B cell (primary cell): Measurements from ENCODE around the gene FAM53B. TPM values are rescaled to one million over a fixed set of nuclear protein-coding genes. Genes with fewer than 3 reads are reported as not detected.

Source experiments
- ATAC-seq: fragments of 200-7000 bp; cut with Tn5 transposase; one replicate; pipeline ENCODE4 v1.10.0; 2021; ENCODE audit warnings: low read depth, mild to moderate bottlenecking, moderate number of reproducible peaks, moderate library complexity
- CTCF ChIA-PET: fragments of 350-600 bp; sonication (Branson Sonifier 250); formaldehyde crosslinking; loops from one replicate; lab custom pipeline; 2021; ENCODE audit warnings: antibody characterized with exemption, inconsistent platforms; lab: Charles Lee
- POLR2A ChIA-PET: fragments of 350-600 bp; sonication (Branson Sonifier 250); formaldehyde crosslinking; loops from one replicate; lab custom pipeline; 2021; ENCODE audit warnings: antibody characterized with exemption; lab: Charles Lee
- DNase-seq: peaks from one replicate; pipeline ENCODE4 v3.0.0; 2013
- H2AFZ ChIP-seq: 2 replicates; pipeline ENCODE4 v1.6.1; 2012; ENCODE audit warnings: mild to moderate bottlenecking, low read depth, low read length; ENCODE audit not compliant: insufficient read depth, poor library complexity, severe bottlenecking
- H3K27ac ChIP-seq, 2 donors: 1 replicate in 1 of 2; 2 replicates in 1 of 2; pipeline ENCODE4 v1.5.1; 2012 to 2013; ENCODE audit warnings: low read length in 2 of 2, mild to moderate bottlenecking in 2 of 2, moderate library complexity in 1 of 2
- H3K27me3 ChIP-seq, 4 experiments: fragments of 200-600 bp in 1 of 4; sonication (generic) in 1 of 4; replicated peaks in 1 of 4; 1 replicate in 2 of 4; 2 replicates in 2 of 4; pipeline versions ENCODE4 v1.6.1 to v1.7.0; 2013 to 2016; ENCODE audit warnings: low read length in 3 of 4, mild to moderate bottlenecking in 2 of 4, mixed read lengths in 1 of 4, moderate library complexity in 1 of 4; ENCODE audit not compliant: insufficient read depth in 4 of 4, control insufficient read depth in 3 of 4; ENCODE audit errors: control extremely low read depth in 1 of 4
- H3K36me3 ChIP-seq, 2 experiments: replicated peaks in 1 of 2; 1 replicate in 1 of 2; 2 replicates in 1 of 2; pipeline versions ENCODE4 v1.6.1 to v1.7.1; 2013; ENCODE audit warnings: low read length in 1 of 2; ENCODE audit not compliant: insufficient read depth in 2 of 2, control insufficient read depth in 1 of 2; ENCODE audit errors: control extremely low read depth in 1 of 2, extremely low read depth in 1 of 2
- H3K4me1 ChIP-seq, 2 donors: fragments of 200-600 bp in 1 of 2; sonication (generic) in 1 of 2; 1 replicate in 1 of 2; 2 replicates in 1 of 2; pipeline versions ENCODE4 v1.5.1 to v1.6.1; 2013 to 2017; ENCODE audit warnings: low read length in 2 of 2; ENCODE audit not compliant: control insufficient read depth in 2 of 2, insufficient read depth in 2 of 2
- H3K4me2 ChIP-seq: replicated peaks from 2 replicates; pipeline ENCODE3; 2012; ENCODE audit warnings: mild to moderate bottlenecking, low read depth, low read length; ENCODE audit not compliant: poor library complexity, severe bottlenecking
- H3K4me3 ChIP-seq, 5 experiments: fragments of 200-600 bp in 1 of 5; sonication (generic) in 1 of 5; 1 replicate in 3 of 5; 2 replicates in 2 of 5; pipeline versions ENCODE4 v1.5.1 to v1.7.0; 2011 to 2016; ENCODE audit warnings: low read length in 4 of 5, mild to moderate bottlenecking in 4 of 5, low read depth in 2 of 5, control low read depth in 1 of 5, moderate library complexity in 1 of 5; ENCODE audit not compliant: insufficient read depth in 1 of 5; ENCODE audit errors: control extremely low read depth in 1 of 5, extremely low read depth in 1 of 5
- H3K79me2 ChIP-seq: fragments of 200-600 bp; sonication (generic); one replicate; pipeline ENCODE4 v1.6.0; 2016; ENCODE audit warnings: low read length; ENCODE audit not compliant: control insufficient read depth, insufficient read depth
- H3K9ac ChIP-seq: fragments of 200-600 bp; sonication (generic); 2 replicates; pipeline ENCODE4 v1.6.1; 2017; ENCODE audit warnings: mild to moderate bottlenecking, low read length, moderate library complexity
- H3K9me3 ChIP-seq, 3 donors: one replicate each; pipeline versions ENCODE4 v1.6.1 to v1.7.1; 2013; ENCODE audit warnings: low read length in 2 of 3; ENCODE audit not compliant: control insufficient read depth in 2 of 3, insufficient read depth in 1 of 3; ENCODE audit errors: control extremely low read depth in 1 of 3
- H4K20me1 ChIP-seq: 2 replicates; pipeline ENCODE4 v1.6.0; 2012; ENCODE audit warnings: mild to moderate bottlenecking, low read length; ENCODE audit not compliant: insufficient read depth, control insufficient read depth, poor library complexity, severe bottlenecking
- H3K27ac Mint-ChIP-seq: one replicate; pipeline ENCODE4 v1.8.0; 2021; ENCODE audit warnings: mixed read lengths
- H3K27me3 Mint-ChIP-seq: one replicate; pipeline ENCODE4 v1.8.0; 2021; ENCODE audit warnings: mixed read lengths
- H3K4me1 Mint-ChIP-seq: one replicate; pipeline ENCODE4 v1.8.0; 2021; ENCODE audit warnings: mixed read lengths
- H3K4me3 Mint-ChIP-seq: one replicate; pipeline ENCODE4 v1.8.0; 2021; ENCODE audit warnings: mixed read lengths
- H3K9me3 Mint-ChIP-seq: one replicate; pipeline ENCODE4 v1.8.0; 2022; ENCODE audit warnings: mixed read lengths; ENCODE audit not compliant: insufficient read depth
- CTCF ChIP-seq: fragments of 200-600 bp; IDR thresholded peaks from one replicate; pipeline ENCODE4 v1.8.0; 2022; ENCODE audit warnings: antibody characterized with exemption, mild to moderate bottlenecking
- EZH2 ChIP-seq: IDR thresholded peaks from 2 replicates; pipeline ENCODE4 v1.6.1; 2012; ENCODE audit warnings: borderline replicate concordance, low read depth, mild to moderate bottlenecking, moderate library complexity, low read length; ENCODE audit not compliant: insufficient read depth, poor library complexity, severe bottlenecking
- WGBS: methylation state at CpG from one replicate; pipeline ENCODE4 v1.1.5; 2013; ENCODE audit warnings: missing lambda C conversion rate; ENCODE audit not compliant: insufficient coverage; 5-methylcytosine and 5-hydroxymethylcytosine counted together
- intact Hi-C: fragments of 100-400 bp; cut with micrococcal nuclease; formaldehyde crosslinking; loops from one replicate; pipeline ENCODE4 v1.10.0; 2022
- polyA plus RNA-seq: library from polyadenylated mRNA; depleted of rRNA; stranded (reverse); fragments of >200 nt; gene quantifications from 2 replicates; pipeline ENCODE4 v1.2.3, GENCODE V29; 2012
- total RNA-seq, 2 donors: library from RNA; stranded (reverse); fragments of 120-200 nt in 1 of 2; gene quantifications; 1 replicate in 1 of 2; 2 replicates in 1 of 2; pipeline versions ENCODE4 v1.2.3 to v1.2.4, GENCODE V29; 2013 to 2022

FAM53B gene
- total and polyA plus RNA-seq, 2 donors (not counting 1 experiment from before 2014, with no cell fraction given) = 51.2 to 186 TPM

- Mint-ChIP-seq H3K4me3 (peak overlapping the region; percentile 65), H3K4me1 (peaks cover 85% of the 10 kb centered on the region), H3K9me3 (no peaks in the 10 kb centered on the region), H3K27me3 (no peaks in the 10 kb centered on the region), H3K27ac (peak overlapping the region; percentile 85)
- Histone ChIP-seq H3K4me2 (peak overlapping the region; percentile 71), H3K27ac (peak overlapping the region in 1 of 2 donors; percentile 98), H2AFZ (no peak overlapping the region), H4K20me1 (peaks cover 86% of the 10 kb centered on the region), H3K9me3 (no peaks in the 10 kb centered on the region), H3K4me1 (peaks cover 86 to 95% of the 10 kb centered on the region in 2 donors), H3K36me3 (peaks cover 2 to 44% of the 10 kb centered on the region in 2 experiments), H3K4me3 (no peak overlapping the region), H3K27me3 (no peaks in the 10 kb centered on the region), H3K79me2 (peaks cover 97% of the 10 kb centered on the region), H3K9ac (no peak overlapping the region)
- no peak for DNase-seq
- ChIA-PET POLR2A (interaction anchor here (0.6 to 1.1 kb wide), 3 partner anchors 14 to 96 kb away, joined by 3 to 4 read pairs (median 3); no protein-coding TSS in a partner anchor), CTCF (interaction anchor here (0.9 to 19.2 kb wide), 6 partner anchors 11 to 177 kb away, joined by 4 to 353 read pairs (median 50); no protein-coding TSS in a partner anchor)
- intact Hi-C loops = no loop called here
- TF ChIP-seq EZH2 = no peak
- no peak for TF ChIP-seq CTCF
- ATAC-seq = no peak
- 30% methylated on average over 3 of the region's 6 CpGs for WGBS
Measured at GRCh38 chr10:124715439-124715838, 28.7 kb downstream of the FAM53B start.

GRCh38 chr10:124713679-124714255 lies 30.4 kb downstream of the FAM53B start:
- ATAC-seq (no peak), DNase-seq (no peak)
- Histone ChIP-seq H4K20me1 (peaks cover 99% of the 10 kb centered on the region), H3K79me2 (peaks cover 100% of the 10 kb centered on the region), H3K36me3 (peaks cover 2 to 50% of the 10 kb centered on the region in 2 experiments), H3K9ac (no peak overlapping the region), H3K4me3 (no peak overlapping the region), H2AFZ (no peak overlapping the region), H3K27ac (peak overlapping the region in 1 of 2 donors; percentile 45), H3K4me2 (no peak overlapping the region), H3K27me3 (no peaks in the 10 kb centered on the region), H3K9me3 (no peaks in the 10 kb centered on the region), H3K4me1 (peaks cover 86 to 95% of the 10 kb centered on the region in 2 donors)
- H3K27me3 Mint-ChIP-seq = no peaks in the 10 kb centered on the region
- no peak overlapping the region for H3K4me3 Mint-ChIP-seq
- peak overlapping the region; percentile 74 for H3K27ac Mint-ChIP-seq
- intact Hi-C loops = no loop called here
- 99% methylated on average over 5 of the region's 10 CpGs for WGBS
- POLR2A ChIA-PET = interaction anchor here (1.5 kb wide), 1 partner anchor 27 kb away, joined by 6 read pairs; no protein-coding TSS in a partner anchor
- H3K4me1 Mint-ChIP-seq = peaks cover 89% of the 10 kb centered on the region
- no peak for TF ChIP-seq EZH2
- no peak for TF ChIP-seq CTCF
- H3K9me3 Mint-ChIP-seq = no peaks in the 10 kb centered on the region
- CTCF ChIA-PET = interaction anchor here (0.8 to 1.4 kb wide), 5 partner anchors 12 to 180 kb away, joined by 3 to 7 read pairs (median 4); no protein-coding TSS in a partner anchor
